Osteoblast (primary cell): ENCODE data around the gene ZNF500. TPM values are rescaled to one million over a fixed set of nuclear protein-coding genes. Genes with fewer than 3 reads are reported as not detected.

Experiments
- DNase-seq: peaks from one replicate; pipeline ENCODE4 v3.0.0; 2011; ENCODE audit warnings: low spot score, mixed read lengths; ENCODE audit not compliant: insufficient read length; ENCODE audit errors: missing footprints
- H2AFZ ChIP-seq: 2 replicates; pipeline ENCODE4 v1.6.0; 2011; ENCODE audit warnings: mild to moderate bottlenecking, low read length
- H3K27ac ChIP-seq: 2 replicates; pipeline ENCODE4 v1.5.1; 2011; ENCODE audit warnings: mild to moderate bottlenecking, low read depth, low read length, moderate library complexity
- H3K27me3 ChIP-seq: 2 replicates; pipeline ENCODE4 v1.6.0; 2012; ENCODE audit warnings: mild to moderate bottlenecking, control low read depth, inconsistent platforms, low read length, moderate library complexity; ENCODE audit not compliant: insufficient read depth
- H3K36me3 ChIP-seq: 2 replicates; pipeline ENCODE4 v1.5.1; 2011; ENCODE audit warnings: mild to moderate bottlenecking, low read length, control low read depth, moderate library complexity; ENCODE audit not compliant: insufficient read depth
- H3K4me1 ChIP-seq: 2 replicates; pipeline ENCODE4 v1.5.1; 2011; ENCODE audit warnings: mild to moderate bottlenecking, low read length, control low read depth, moderate library complexity; ENCODE audit not compliant: insufficient read depth
- H3K4me2 ChIP-seq: 2 replicates; pipeline ENCODE4 v1.6.0; 2011; ENCODE audit warnings: mild to moderate bottlenecking, low read length; ENCODE audit not compliant: insufficient read depth
- H3K4me3 ChIP-seq: fragments of 200-600 bp; sonication (generic); 3 replicates; pipeline ENCODE4 v1.5.1; 2012; ENCODE audit warnings: mild to moderate bottlenecking, low read length, inconsistent platforms; ENCODE audit not compliant: insufficient read depth
- H3K79me2 ChIP-seq: 2 replicates; pipeline ENCODE4 v1.6.0; 2012; ENCODE audit warnings: mild to moderate bottlenecking, low read length, control low read depth, inconsistent platforms; ENCODE audit not compliant: insufficient read depth
- H3K9me3 ChIP-seq: 2 replicates; pipeline ENCODE4 v1.5.1; 2011; ENCODE audit warnings: low read depth, low read length, control low read depth
- H4K20me1 ChIP-seq: 2 replicates; pipeline ENCODE4 v1.6.0; 2012; ENCODE audit warnings: mild to moderate bottlenecking, low read length, control low read depth; ENCODE audit not compliant: insufficient read depth
- CTCF ChIP-seq: IDR thresholded peaks from 2 replicates; pipeline ENCODE4 v1.5.1; 2011; ENCODE audit warnings: mild to moderate bottlenecking, low read depth, low read length, moderate library complexity; ENCODE audit errors: extremely low read depth
- total RNA-seq: library from RNA; depleted of rRNA; stranded (reverse); fragments of >200 nt; gene quantifications from 2 replicates; pipeline ENCODE4 v1.2.3, GENCODE V29; 2012

The ZNF500 gene
- total RNA-seq, 1 donor = 14.5 TPM

GRCh38 chr16:4783251-4783950 lies 16.4 kb upstream of the ZNF500 start:
- Histone ChIP-seq H3K4me1 (no peaks in the 10 kb centered on the region), H3K4me2 (no peak overlapping the region), H3K79me2 (no peaks in the 10 kb centered on the region), H3K27me3 (no peaks in the 10 kb centered on the region), H3K9me3 (no peaks in the 10 kb centered on the region), H4K20me1 (no peaks in the 10 kb centered on the region), H3K27ac (no peak overlapping the region), H2AFZ (no peak overlapping the region), H3K36me3 (no peaks in the 10 kb centered on the region), H3K4me3 (no peak overlapping the region)
- DNase-seq = peak; percentile 64
- no peak for TF ChIP-seq CTCF

GRCh38 chr16:4780235-4780634 lies 13.3 kb upstream of the ZNF500 start:
- Histone ChIP-seq H4K20me1 (no peaks in the 10 kb centered on the region), H3K4me3 (no peak overlapping the region), H3K36me3 (no peaks in the 10 kb centered on the region), H3K27ac (no peak overlapping the region), H2AFZ (no peak overlapping the region), H3K4me2 (no peak overlapping the region), H3K4me1 (no peaks in the 10 kb centered on the region), H3K79me2 (no peaks in the 10 kb centered on the region), H3K27me3 (no peaks in the 10 kb centered on the region), H3K9me3 (no peaks in the 10 kb centered on the region)
- DNase-seq = peak; percentile 70
- no peak for TF ChIP-seq CTCF

GRCh38 chr16:4778050-4778392 lies 11.1 kb upstream of the ZNF500 start:
- DNase-seq = peak; percentile 66
- H3K4me3 ChIP-seq = no peak overlapping the region
- H3K9me3 ChIP-seq = no peaks in the 10 kb centered on the region
- H3K4me1 ChIP-seq = no peaks in the 10 kb centered on the region
- no peak overlapping the region for H3K4me2 ChIP-seq
- H3K79me2 ChIP-seq = no peaks in the 10 kb centered on the region
- no peak overlapping the region for H3K27ac ChIP-seq
- no peaks in the 10 kb centered on the region for H3K36me3 ChIP-seq
- H2AFZ ChIP-seq = no peak overlapping the region
- no peak for TF ChIP-seq CTCF
- no peaks in the 10 kb centered on the region for H4K20me1 ChIP-seq
- H3K27me3 ChIP-seq = no peaks in the 10 kb centered on the region

- Histone ChIP-seq H3K27me3 (no peaks in the 10 kb centered on the region), H3K4me2 (no peak overlapping the region), H3K4me1 (no peaks in the 10 kb centered on the region), H3K79me2 (no peaks in the 10 kb centered on the region), H4K20me1 (no peaks in the 10 kb centered on the region), H3K4me3 (no peak overlapping the region), H2AFZ (no peak overlapping the region), H3K36me3 (no peaks in the 10 kb centered on the region), H3K9me3 (no peaks in the 10 kb centered on the region), H3K27ac (no peak overlapping the region)
- peak; percentile 19 for DNase-seq
- TF ChIP-seq CTCF = no peak
Observed at GRCh38 chr16:4777339-4778049, 10.5 kb upstream of the ZNF500 start.
